Heart left ventricle (tissue), 16 donors: ENCODE data around the gene COL15A1. TPM values are rescaled to one million over a fixed set of nuclear protein-coding genes. Genes with fewer than 3 reads are reported as not detected.

Experiments
- ATAC-seq, 4 donors: fragments of 200-7000 bp; cut with Tn5 transposase; one replicate each; pipeline ENCODE4 v1.9.1; 2020 to 2022; ENCODE audit warnings: moderate library complexity in 4 of 4, mild to moderate bottlenecking in 3 of 4, moderate number of reproducible peaks in 1 of 4
- DNase-seq, 5 donors: peaks; one replicate each; pipeline ENCODE4 v3.0.0-alpha.2; 2020
- H3K27ac ChIP-seq, 12 donors: fragments of 200-600 bp; sonication (generic) in 4 of 12; one replicate each; pipeline versions ENCODE4 v1.5.0 to v1.8.0; 2016 to 2022; ENCODE audit warnings: mild to moderate bottlenecking in 2 of 12
- H3K27me3 ChIP-seq, 9 donors: fragments of 200-600 bp; sonication (generic) in 2 of 9; one replicate each; pipeline versions ENCODE4 v1.5.1 to v1.8.0; 2016 to 2022; ENCODE audit warnings: mild to moderate bottlenecking in 3 of 9
- H3K36me3 ChIP-seq, 9 donors: fragments of 200-600 bp; sonication (generic) in 2 of 9; one replicate each; pipeline versions ENCODE4 v1.5.0 to v1.8.0; 2018 to 2022; ENCODE audit warnings: mild to moderate bottlenecking in 2 of 9
- H3K4me1 ChIP-seq, 12 donors: fragments of 200-600 bp; sonication (generic) in 4 of 12; one replicate each; pipeline versions ENCODE4 v1.5.0 to v1.8.0; 2016 to 2022; ENCODE audit warnings: mild to moderate bottlenecking in 3 of 12
- H3K4me3 ChIP-seq, 12 donors: fragments of 200-600 bp; sonication (generic) in 4 of 12; one replicate each; pipeline versions ENCODE4 v1.5.0 to v1.8.0; 2017 to 2022; ENCODE audit warnings: mild to moderate bottlenecking in 9 of 12, moderate library complexity in 4 of 12
- H3K9me3 ChIP-seq, 12 donors: fragments of 200-600 bp; sonication (generic) in 4 of 12; one replicate each; pipeline versions ENCODE4 v1.5.0 to v1.8.0; 2016 to 2022; ENCODE audit warnings: mild to moderate bottlenecking in 1 of 12
- POLR2A ChIP-seq, 2 donors: fragments of 450-650 bp; IDR thresholded peaks; one replicate each; pipeline ENCODE4 v1.6.1; 2017; ENCODE audit warnings: antibody characterized with exemption in 2 of 2, mild to moderate bottlenecking in 2 of 2, moderate library complexity in 2 of 2
- WGBS, 4 donors: extraction: QIAGEN DNeasy Blood & Tissue Kit in 2 of 4; methylation state at CpG; one replicate each; pipeline versions ENCODE4 v1.1.5 to v1.1.7; 2013 to 2018; 5-methylcytosine and 5-hydroxymethylcytosine counted together
- intact Hi-C, 10 donors: fragments of 100-400 bp; cut with DNase I; formaldehyde crosslinking; loops; one replicate each; pipeline versions ENCODE4 v1.11.1 to v1.14.2; 2022
- polyA plus RNA-seq, 2 donors: library from polyadenylated mRNA; stranded (reverse); fragments of 200-250 nt; gene quantifications; one replicate each; pipeline ENCODE4 v1.2.3, GENCODE V29; 2013
- total RNA-seq, 9 donors: library from RNA; depleted of rRNA in 2 of 9; stranded (reverse); fragments of >200 nt in 2 of 9; fragmentation: NEBNext Ultra II Directional in 3 of 9; extraction: Animal tissue kit (Norgen Biotek cat#: 25700) in 3 of 9; gene quantifications; one replicate each; pipeline versions ENCODE4 v1.1.0 to v1.2.4, GENCODE V29; 2016 to 2023
- TF ChIP-seq, protein P1 (sequence below), 12 donors: fragments of 200-600 bp; sonication (generic) in 4 of 12; IDR thresholded peaks; one replicate each; pipeline versions ENCODE4 v1.5.0 to v1.8.0; 2018 to 2022; ENCODE audit warnings: antibody characterized with exemption in 12 of 12, mild to moderate bottlenecking in 5 of 12
- donor health status: ischemic (EF 13 %, LVEDD 7.1; RV severe dilation, severe dysfunction).
- donor health status: healthy with polysubstance abuse.
- donor health status: DM: no; HTN: yes; CAD: no.
- donor health status: DM: no; HTN: no; CAD: no.
- donor health status: ischemic (EF 25% LVEDD 6.9; RV normal size, moderate dysfunction).
- donor health status: ischemic (EF 25% LVEDD 5.7; RV mildly dilated, moderate dysfunction).
- donor health status: healthy.
- donor health status: DM: yes; HTN: yes; CAD: no.
- donor health status: ischemic (EF 35%, LVEDD 5.7; RV mildly dilated, moderate dysfunction).
- donor health status: nonischemic (EF 11% LVEDD 7.7; RV severe dilation, severe dysfunction).
- donor health status: DM: yes; HTN: yes; CAD: no.
- donor health status: PGD.
- donor health status: ischemic (EF 29% LVEDD 5.4; RV normal size, mild dysfunction).
- donor health status: nonischemic (EF 23%, LVEDD 6.1; RV moderate dilation, normal function).

Gene COL15A1
- total and polyA plus RNA-seq, 11 donors, result 12.4 to 81.0 (median 38.8) TPM

GRCh38 chr9:98924946-98925820 is 18.5 kb upstream of the COL15A1 start:
- H3K27ac ChIP-seq, result no peak overlapping the region
- H3K27me3 ChIP-seq, result no peaks in the 10 kb centered on the region
- H3K4me1 ChIP-seq, result peaks cover 0 to 25% (median 10%) of the 10 kb centered on the region in 12 donors
- H3K36me3 ChIP-seq, result no peaks in the 10 kb centered on the region
- WGBS, 4 donors, result 70 to 90% (median 79%) methylated on average over 11 to 15 of the region's 15 CpGs
- intact Hi-C loops, result no loop called here
- no peak overlapping the region for H3K4me3 ChIP-seq
- TF ChIP-seq, protein P1, sequence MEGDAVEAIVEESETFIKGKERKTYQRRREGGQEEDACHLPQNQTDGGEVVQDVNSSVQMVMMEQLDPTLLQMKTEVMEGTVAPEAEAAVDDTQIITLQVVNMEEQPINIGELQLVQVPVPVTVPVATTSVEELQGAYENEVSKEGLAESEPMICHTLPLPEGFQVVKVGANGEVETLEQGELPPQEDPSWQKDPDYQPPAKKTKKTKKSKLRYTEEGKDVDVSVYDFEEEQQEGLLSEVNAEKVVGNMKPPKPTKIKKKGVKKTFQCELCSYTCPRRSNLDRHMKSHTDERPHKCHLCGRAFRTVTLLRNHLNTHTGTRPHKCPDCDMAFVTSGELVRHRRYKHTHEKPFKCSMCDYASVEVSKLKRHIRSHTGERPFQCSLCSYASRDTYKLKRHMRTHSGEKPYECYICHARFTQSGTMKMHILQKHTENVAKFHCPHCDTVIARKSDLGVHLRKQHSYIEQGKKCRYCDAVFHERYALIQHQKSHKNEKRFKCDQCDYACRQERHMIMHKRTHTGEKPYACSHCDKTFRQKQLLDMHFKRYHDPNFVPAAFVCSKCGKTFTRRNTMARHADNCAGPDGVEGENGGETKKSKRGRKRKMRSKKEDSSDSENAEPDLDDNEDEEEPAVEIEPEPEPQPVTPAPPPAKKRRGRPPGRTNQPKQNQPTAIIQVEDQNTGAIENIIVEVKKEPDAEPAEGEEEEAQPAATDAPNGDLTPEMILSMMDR (IDR thresholded peaks at IDR 0.05), result no peak
- TF ChIP-seq POLR2A (IDR thresholded peaks at IDR 0.05), result no peak
- DNase-seq (no peak), ATAC-seq (peak in 2 of 4 donors; percentile 29 to 65)
- no peaks in the 10 kb centered on the region for H3K9me3 ChIP-seq

DNA sequence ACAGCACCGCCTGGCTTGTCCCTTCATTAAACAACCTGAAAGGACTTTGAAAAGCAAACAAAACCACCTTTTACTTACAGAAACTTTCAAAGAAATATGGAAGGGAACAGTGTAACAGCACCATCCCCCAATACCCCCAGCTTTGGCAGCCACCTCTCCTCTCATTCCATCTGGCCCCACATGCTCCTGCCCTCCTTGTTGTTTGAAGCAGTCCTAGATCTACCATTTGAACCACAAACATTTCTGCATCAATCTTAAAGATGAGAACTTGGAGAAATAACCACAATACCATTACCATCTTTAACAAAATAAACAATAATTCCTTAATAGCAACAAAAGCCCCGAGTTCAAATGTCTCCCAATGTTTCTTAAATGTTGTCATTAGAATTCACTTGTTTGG is 17.8 kb upstream of the COL15A1 start:
- ATAC-seq (no peak), DNase-seq (no peak)
- no peaks in the 10 kb centered on the region for H3K9me3 ChIP-seq
- TF ChIP-seq, protein P1 (IDR thresholded peaks at IDR 0.05), result no peak
- TF ChIP-seq POLR2A (IDR thresholded peaks at IDR 0.05), result no peak
- intact Hi-C loops, result no loop called here
- no peak overlapping the region for H3K27ac ChIP-seq
- H3K36me3 ChIP-seq, result no peaks in the 10 kb centered on the region
- no peak overlapping the region for H3K4me3 ChIP-seq
- H3K27me3 ChIP-seq, result no peaks in the 10 kb centered on the region
- H3K4me1 ChIP-seq, result peaks cover 0 to 25% (median 10%) of the 10 kb centered on the region in 12 donors
- 91 to 99% (median 96%) methylated on average over 2 of the region's 2 CpGs for WGBS, 4 donors

GRCh38 chr9:98927724-98928123 is 16.0 kb upstream of the COL15A1 start:
- no peaks in the 10 kb centered on the region for H3K9me3 ChIP-seq
- intact Hi-C loops, result no loop called here
- ATAC-seq, result no peak
- H3K27ac ChIP-seq, result no peak overlapping the region
- no peaks in the 10 kb centered on the region for H3K36me3 ChIP-seq
- peaks cover 0 to 23% (median 9%) of the 10 kb centered on the region in 12 donors for H3K4me1 ChIP-seq
- 84 to 97% (median 87%) methylated on average over 6 of the region's 6 CpGs for WGBS, 4 donors
- H3K27me3 ChIP-seq, result no peaks in the 10 kb centered on the region
- H3K4me3 ChIP-seq, result no peak overlapping the region
- TF ChIP-seq, protein P1 (IDR thresholded peaks at IDR 0.05), result no peak
- no peak for TF ChIP-seq POLR2A (IDR thresholded peaks at IDR 0.05)
- DNase-seq, result no peak

- Histone ChIP-seq H3K27ac (no peak overlapping the region), H3K4me1 (peaks cover 0 to 18% (median 3%) of the 10 kb centered on the region in 12 donors), H3K4me3 (no peak overlapping the region), H3K27me3 (no peaks in the 10 kb centered on the region), H3K36me3 (no peaks in the 10 kb centered on the region), H3K9me3 (no peaks in the 10 kb centered on the region)
- ATAC-seq (no peak), DNase-seq (no peak)
- WGBS, 4 donors, result 85 to 89% (median 86%) methylated on average over 2 of the region's 2 CpGs
- intact Hi-C loops, result no loop called here
- TF ChIP-seq, protein P1 (IDR thresholded peaks at IDR 0.05), result no peak
- TF ChIP-seq POLR2A (IDR thresholded peaks at IDR 0.05), result no peak
These were observed 14.6 kb upstream of the COL15A1 start for GRCh38 chr9:98929071-98929470.
